Natural killer cell treated with Interleukin-12 subunit alpha and Interleukin-12 subunit beta and Interleukin-15 and Interleukin-18, amount 100 ng/mL, for 72 hours (primary cell): ENCODE measurements around the gene RHOT2. TPM values are rescaled to one million over a fixed set of nuclear protein-coding genes. Genes with fewer than 3 reads are reported as not detected.
"Not testable (repeated sequence)": the region's sequence is repeated elsewhere in the genome, so short reads cannot be mapped to it uniquely, and the experiment has no call there.

Source experiments
- ATAC-seq, 2 donors: fragments of 150-1000 bp; cut with Tn5 transposase in 1 of 2; sonication (Bioruptor Pico), chemical (Tn5 transposase) in 1 of 2; 2 replicates each; pipeline ENCODE4 v1.10.0; 2021
- DNase-seq: peaks from one replicate; pipeline ENCODE4 v3.0.0; 2022; ENCODE audit warnings: low spot score
- H3K27ac Mint-ChIP-seq, 2 donors: 1 replicate in 1 of 2; 2 replicates in 1 of 2; pipeline ENCODE4 v1.8.0; 2022; ENCODE audit warnings: mixed read lengths in 2 of 2, mild to moderate bottlenecking in 1 of 2, moderate library complexity in 1 of 2
- H3K27me3 Mint-ChIP-seq, 2 donors: 1 replicate in 1 of 2; 2 replicates in 1 of 2; pipeline ENCODE4 v1.8.0; 2022; ENCODE audit warnings: mixed read lengths in 2 of 2
- H3K36me3 Mint-ChIP-seq: one replicate; pipeline ENCODE4 v1.8.0; 2022; ENCODE audit warnings: mixed read lengths
- H3K4me1 Mint-ChIP-seq, 2 donors: 1 replicate in 1 of 2; 2 replicates in 1 of 2; pipeline ENCODE4 v1.8.0; 2022; ENCODE audit warnings: low read depth in 2 of 2, mixed read lengths in 2 of 2, mild to moderate bottlenecking in 1 of 2
- H3K4me3 Mint-ChIP-seq: one replicate; pipeline ENCODE4 v1.8.0; 2022; ENCODE audit warnings: mixed read lengths
- H3K9me3 Mint-ChIP-seq: 2 replicates; pipeline ENCODE4 v1.8.0; 2022; ENCODE audit warnings: mixed read lengths
- total RNA-seq, 2 donors: library from RNA; stranded (reverse); gene quantifications; one replicate each; pipeline ENCODE4 v1.2.3, GENCODE V29; 2022

RHOT2 gene
- total RNA-seq, 2 donors from 2014 or later: 171 to 259 TPM

GRCh38 chr16:706189-707061 lies 38.5 kb downstream of the RHOT2 start:
- no peaks in the 10 kb centered on the region for H3K9me3 Mint-ChIP-seq
- ATAC-seq (no peak), DNase-seq (no peak)
- H3K27ac Mint-ChIP-seq: no peak overlapping the region
- no peaks in the 10 kb centered on the region for H3K36me3 Mint-ChIP-seq
- H3K27me3 Mint-ChIP-seq: peaks cover 9 to 17% of the 10 kb centered on the region in 2 donors
- H3K4me1 Mint-ChIP-seq: no peaks in the 10 kb centered on the region
- no peak overlapping the region for H3K4me3 Mint-ChIP-seq

- DNase-seq (no peak), ATAC-seq (no peak)
- Mint-ChIP-seq H3K36me3 (no peaks in the 10 kb centered on the region), H3K9me3 (no peaks in the 10 kb centered on the region), H3K4me3 (no peak overlapping the region), H3K4me1 (no peaks in the 10 kb centered on the region), H3K27me3 (peaks cover 7 to 16% of the 10 kb centered on the region in 2 donors), H3K27ac (no peak overlapping the region)
These were observed 39.2 kb downstream of the RHOT2 start for GRCh38 chr16:707062-707538.

- ATAC-seq (no peak), DNase-seq (no peak)
- Mint-ChIP-seq H3K36me3 (no peaks in the 10 kb centered on the region), H3K27me3 (peaks cover 0 to 13% of the 10 kb centered on the region in 2 donors), H3K4me1 (peaks cover 0 to 3% of the 10 kb centered on the region in 2 donors), H3K4me3 (no peak overlapping the region), H3K9me3 (no peaks in the 10 kb centered on the region), H3K27ac (no peak overlapping the region)
These were observed 40.1 kb downstream of the RHOT2 start for GRCh38 chr16:708019-708418.

GRCh38 chr16:708959-709358 lies 41.0 kb downstream of the RHOT2 start:
- peaks cover 0 to 3% of the 10 kb centered on the region in 2 donors for H3K4me1 Mint-ChIP-seq
- no peak for ATAC-seq
- no peaks in the 10 kb centered on the region for H3K36me3 Mint-ChIP-seq
- peaks cover 0 to 13% of the 10 kb centered on the region in 2 donors for H3K27me3 Mint-ChIP-seq
- DNase-seq: no peak
- H3K4me3 Mint-ChIP-seq: no peak overlapping the region
- no peaks in the 10 kb centered on the region for H3K9me3 Mint-ChIP-seq
- H3K27ac Mint-ChIP-seq: no peak overlapping the region

GRCh38 chr16:709566-710499 lies 41.9 kb downstream of the RHOT2 start:
- DNase-seq: no peak
- H3K4me1 Mint-ChIP-seq: peaks cover 0 to 3% of the 10 kb centered on the region in 2 donors
- no peak for ATAC-seq
- no peaks in the 10 kb centered on the region for H3K36me3 Mint-ChIP-seq
- H3K27ac Mint-ChIP-seq: no peak overlapping the region
- no peaks in the 10 kb centered on the region for H3K9me3 Mint-ChIP-seq
- peaks cover 0 to 11% of the 10 kb centered on the region in 2 donors for H3K27me3 Mint-ChIP-seq
- no peak overlapping the region for H3K4me3 Mint-ChIP-seq

- DNase-seq: no peak
- no peaks in the 10 kb centered on the region for H3K9me3 Mint-ChIP-seq
- peaks cover 0 to 11% of the 10 kb centered on the region in 2 donors for H3K27me3 Mint-ChIP-seq
- no peak overlapping the region for H3K4me3 Mint-ChIP-seq
- no peak for ATAC-seq
- H3K36me3 Mint-ChIP-seq: no peaks in the 10 kb centered on the region
- peaks cover 0 to 3% of the 10 kb centered on the region in 2 donors for H3K4me1 Mint-ChIP-seq
- H3K27ac Mint-ChIP-seq: no peak overlapping the region
These were observed 42.7 kb downstream of the RHOT2 start for GRCh38 chr16:710500-711075.

GRCh38 chr16:711084-711483 lies 43.2 kb downstream of the RHOT2 start:
- no peak for ATAC-seq
- peaks cover 0 to 11% of the 10 kb centered on the region in 2 donors for H3K27me3 Mint-ChIP-seq
- H3K27ac Mint-ChIP-seq: no peak overlapping the region
- H3K9me3 Mint-ChIP-seq: no peaks in the 10 kb centered on the region
- no peak overlapping the region for H3K4me3 Mint-ChIP-seq
- DNase-seq: no peak
- no peaks in the 10 kb centered on the region for H3K36me3 Mint-ChIP-seq
- peaks cover 0 to 3% of the 10 kb centered on the region in 2 donors for H3K4me1 Mint-ChIP-seq

GRCh38 chr16:711548-712320 lies 43.8 kb downstream of the RHOT2 start:
- H3K4me3 Mint-ChIP-seq: no peak overlapping the region
- H3K27me3 Mint-ChIP-seq: peaks cover 0 to 11% of the 10 kb centered on the region in 2 donors
- no peaks in the 10 kb centered on the region for H3K9me3 Mint-ChIP-seq
- H3K36me3 Mint-ChIP-seq: no peaks in the 10 kb centered on the region
- H3K4me1 Mint-ChIP-seq: peaks cover 0 to 3% of the 10 kb centered on the region in 2 donors
- ATAC-seq: peak; percentile 71 to 75
- peak; percentile 83 for DNase-seq
- no peak overlapping the region for H3K27ac Mint-ChIP-seq

- not testable (repeated sequence) for H3K27ac Mint-ChIP-seq, ATAC-seq, H3K4me3 Mint-ChIP-seq, H3K27me3 Mint-ChIP-seq, H3K36me3 Mint-ChIP-seq, H3K4me1 Mint-ChIP-seq, H3K9me3 Mint-ChIP-seq, DNase-seq
These were observed 44.9 kb downstream of the RHOT2 start for GRCh38 chr16:712740-713250.

- peaks cover 0 to 3% of the 10 kb centered on the region in 2 donors for H3K27me3 Mint-ChIP-seq
- H3K36me3 Mint-ChIP-seq: no peaks in the 10 kb centered on the region
- H3K9me3 Mint-ChIP-seq: no peaks in the 10 kb centered on the region
- no peak for DNase-seq
- no peak for ATAC-seq
- peaks cover 0 to 7% of the 10 kb centered on the region in 2 donors for H3K4me1 Mint-ChIP-seq
- H3K4me3 Mint-ChIP-seq: no peak overlapping the region
- H3K27ac Mint-ChIP-seq: no peak overlapping the region
These were observed 46.1 kb downstream of the RHOT2 start for GRCh38 chr16:714079-714478.

- H3K9me3 Mint-ChIP-seq: no peaks in the 10 kb centered on the region
- no peak within 1 kb of the TSS for H3K27ac Mint-ChIP-seq
- DNase-seq (peak; percentile 94), ATAC-seq (peak; percentile 92 to 96)
- H3K4me3 Mint-ChIP-seq: peak within 1 kb of the TSS; percentile 30
- H3K27me3 Mint-ChIP-seq: peaks cover 0 to 3% of the 10 kb centered on the region in 2 donors
- peaks cover 0 to 11% of the 10 kb centered on the region in 2 donors for H3K4me1 Mint-ChIP-seq
- H3K36me3 Mint-ChIP-seq: no peaks in the 10 kb centered on the region
These were observed 46.9 kb downstream of the RHOT2 start, which contains the start of gene METRN for GRCh38 chr16:714558-715476. Gene METRN, plus strand, starts transcription at chr16:715118. Its CDS starts 172 bp downstream, at chr16:715290.
